Subcutaneous adipose tissue (tissue), 4 donors: ENCODE results near the gene ZBTB7A. TPM values are rescaled to one million over a fixed set of nuclear protein-coding genes. Genes with fewer than 3 reads are reported as not detected.

Experiments
- total RNA-seq, 4 donors: library from RNA; depleted of rRNA; stranded (reverse); fragments of >200 nt; gene quantifications; one replicate each; pipeline ENCODE4 v1.1.0, GENCODE V29; 2016
- TF ChIP-seq, protein P1 (sequence below): fragments of 450-650 bp; IDR thresholded peaks from one replicate; pipeline ENCODE4 v1.5.1; 2016; ENCODE audit warnings: low read depth, mild to moderate bottlenecking, control low read depth, antibody characterized with exemption, moderate library complexity

Gene ZBTB7A
- total RNA-seq, 4 donors from 2014 or later: 14.2 to 63.9 (median 28.7) TPM

DNA sequence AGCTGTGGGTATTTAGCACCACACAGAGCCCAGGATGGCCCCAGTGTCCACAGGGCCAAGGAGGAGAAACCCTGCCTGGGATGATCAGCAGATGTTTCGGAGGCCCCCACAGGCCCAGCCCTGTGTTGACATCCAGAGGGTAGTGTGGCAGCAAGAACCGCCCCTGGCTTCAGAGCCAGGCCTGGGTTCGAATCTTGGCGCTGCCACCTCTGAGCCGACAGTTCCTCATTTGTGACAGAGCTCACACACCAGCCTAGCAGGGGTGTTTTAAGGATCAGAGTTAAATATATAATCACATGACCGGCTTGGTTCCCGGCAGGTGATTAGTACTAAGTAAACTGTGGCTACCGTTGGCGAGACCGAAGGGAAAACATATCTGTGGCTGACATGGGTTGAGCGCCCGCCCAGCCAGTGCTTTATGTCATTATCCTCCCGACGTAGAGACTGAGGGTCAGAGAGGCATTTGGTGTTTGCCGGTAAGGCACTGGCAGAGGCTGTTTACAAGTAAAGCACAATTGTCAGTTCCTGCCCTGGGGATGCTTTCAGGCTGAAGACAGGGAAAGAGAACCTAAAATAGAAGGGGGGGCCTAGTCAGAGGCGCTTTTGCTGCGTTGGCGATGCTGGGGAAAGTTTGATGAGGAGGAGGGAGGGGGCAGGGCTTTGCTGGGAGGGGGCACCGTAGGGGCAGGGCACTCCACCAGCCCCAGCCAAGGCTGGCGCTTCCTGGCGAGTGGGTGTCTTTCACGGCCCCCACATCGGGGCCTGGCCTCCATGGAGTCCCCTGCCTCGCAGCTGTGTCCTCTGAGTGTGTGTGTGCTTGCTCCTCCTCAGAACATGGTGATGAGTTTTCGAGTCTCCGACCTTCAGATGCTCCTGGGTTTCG is 54.4 kb downstream of the ZBTB7A start:
- TF ChIP-seq, protein P1, sequence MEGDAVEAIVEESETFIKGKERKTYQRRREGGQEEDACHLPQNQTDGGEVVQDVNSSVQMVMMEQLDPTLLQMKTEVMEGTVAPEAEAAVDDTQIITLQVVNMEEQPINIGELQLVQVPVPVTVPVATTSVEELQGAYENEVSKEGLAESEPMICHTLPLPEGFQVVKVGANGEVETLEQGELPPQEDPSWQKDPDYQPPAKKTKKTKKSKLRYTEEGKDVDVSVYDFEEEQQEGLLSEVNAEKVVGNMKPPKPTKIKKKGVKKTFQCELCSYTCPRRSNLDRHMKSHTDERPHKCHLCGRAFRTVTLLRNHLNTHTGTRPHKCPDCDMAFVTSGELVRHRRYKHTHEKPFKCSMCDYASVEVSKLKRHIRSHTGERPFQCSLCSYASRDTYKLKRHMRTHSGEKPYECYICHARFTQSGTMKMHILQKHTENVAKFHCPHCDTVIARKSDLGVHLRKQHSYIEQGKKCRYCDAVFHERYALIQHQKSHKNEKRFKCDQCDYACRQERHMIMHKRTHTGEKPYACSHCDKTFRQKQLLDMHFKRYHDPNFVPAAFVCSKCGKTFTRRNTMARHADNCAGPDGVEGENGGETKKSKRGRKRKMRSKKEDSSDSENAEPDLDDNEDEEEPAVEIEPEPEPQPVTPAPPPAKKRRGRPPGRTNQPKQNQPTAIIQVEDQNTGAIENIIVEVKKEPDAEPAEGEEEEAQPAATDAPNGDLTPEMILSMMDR: no peak

DNA sequence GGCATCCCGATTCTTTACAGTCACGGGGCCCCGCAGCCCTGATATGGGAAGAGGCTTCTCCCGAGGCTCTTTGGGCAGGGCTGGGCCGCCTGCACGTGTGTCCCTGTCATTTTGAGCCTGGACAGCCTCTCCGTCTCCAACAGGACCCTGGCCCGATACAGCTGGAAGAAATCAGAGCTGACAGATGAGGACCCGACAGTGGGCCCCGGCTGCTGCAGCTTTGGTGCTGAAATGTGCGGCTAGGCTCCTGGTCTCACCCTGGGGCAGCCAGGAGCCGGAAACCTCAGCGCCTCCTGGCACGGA is 55.9 kb downstream of the ZBTB7A start:
- TF ChIP-seq, protein P1: no peak

DNA sequence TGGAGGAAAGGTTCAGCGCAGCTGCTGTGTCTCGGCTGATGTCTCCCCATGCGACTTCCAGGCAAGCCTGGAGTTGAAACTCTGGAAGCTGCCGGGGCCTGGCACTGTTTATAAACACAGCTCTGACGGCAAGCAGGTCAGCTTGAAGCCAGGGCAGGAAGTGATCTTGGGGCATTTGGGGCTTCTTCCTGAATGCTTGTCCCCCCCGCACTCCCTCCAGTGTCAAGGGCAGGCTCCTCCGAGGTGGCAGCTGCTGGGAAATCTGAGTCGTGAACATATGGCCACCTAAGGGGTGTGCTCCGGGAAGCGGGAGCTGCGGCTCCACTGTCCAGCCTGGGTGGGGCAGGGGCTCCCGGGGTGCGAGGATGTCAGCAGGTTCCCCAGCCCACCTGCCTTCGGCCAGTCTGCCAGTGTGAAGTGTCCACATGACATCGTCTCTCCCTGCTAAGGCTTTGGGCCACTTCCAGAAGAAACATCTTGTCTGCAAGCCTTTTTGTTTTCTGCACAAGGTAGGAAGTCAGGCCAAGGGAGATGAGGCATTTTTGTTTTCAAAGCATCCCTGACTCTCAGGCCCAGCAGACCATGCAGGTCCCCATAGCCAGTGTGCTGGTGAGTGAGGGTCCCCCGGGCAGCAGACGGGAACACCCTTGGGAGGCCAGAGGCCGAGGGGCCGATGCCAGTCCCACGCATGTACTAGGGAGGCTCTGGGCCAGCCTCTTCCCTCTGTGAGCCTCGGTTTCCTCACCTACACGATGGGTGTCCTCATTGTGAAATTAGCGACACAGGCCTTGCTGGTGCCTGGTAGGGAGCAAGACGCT is 56.5 kb downstream of the ZBTB7A start:
- TF ChIP-seq, protein P1: no peak

DNA sequence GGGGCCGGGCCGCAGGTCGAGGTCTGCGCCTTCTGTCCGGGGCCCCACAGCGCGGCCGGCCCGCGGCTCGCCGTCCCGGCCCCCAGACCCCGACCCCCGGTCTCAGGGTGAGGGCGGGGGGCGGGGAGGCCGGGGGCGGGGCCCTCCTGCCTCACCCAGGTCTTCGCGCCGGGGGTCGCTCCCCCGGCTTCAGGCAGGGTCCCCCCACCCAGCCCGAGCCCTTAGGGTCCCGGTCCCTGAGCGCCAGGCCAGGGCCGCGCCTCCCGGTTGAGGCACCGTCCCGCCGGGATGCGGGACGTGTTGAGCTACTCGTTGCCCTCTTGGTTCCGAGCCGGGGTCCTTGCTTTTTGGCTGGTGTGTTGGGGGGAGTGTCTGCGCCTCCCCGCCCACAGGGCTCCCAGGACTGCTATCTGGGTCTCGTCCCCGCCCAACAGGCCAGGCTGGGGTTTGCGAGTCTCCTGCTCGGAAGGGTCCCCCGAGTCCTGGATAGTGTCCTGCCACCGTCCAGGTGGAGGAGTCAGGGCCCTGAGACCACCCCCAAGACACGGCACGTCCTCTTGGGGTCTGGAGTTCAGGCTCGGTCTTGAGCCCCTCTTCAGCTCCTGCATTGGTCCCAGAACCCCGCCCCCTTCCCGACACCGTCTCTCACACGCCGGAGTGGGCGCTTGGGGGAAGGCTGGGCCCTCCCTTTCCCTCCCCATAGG is 58.7 kb downstream of the ZBTB7A start:
- TF ChIP-seq, protein P1: no peak

DNA sequence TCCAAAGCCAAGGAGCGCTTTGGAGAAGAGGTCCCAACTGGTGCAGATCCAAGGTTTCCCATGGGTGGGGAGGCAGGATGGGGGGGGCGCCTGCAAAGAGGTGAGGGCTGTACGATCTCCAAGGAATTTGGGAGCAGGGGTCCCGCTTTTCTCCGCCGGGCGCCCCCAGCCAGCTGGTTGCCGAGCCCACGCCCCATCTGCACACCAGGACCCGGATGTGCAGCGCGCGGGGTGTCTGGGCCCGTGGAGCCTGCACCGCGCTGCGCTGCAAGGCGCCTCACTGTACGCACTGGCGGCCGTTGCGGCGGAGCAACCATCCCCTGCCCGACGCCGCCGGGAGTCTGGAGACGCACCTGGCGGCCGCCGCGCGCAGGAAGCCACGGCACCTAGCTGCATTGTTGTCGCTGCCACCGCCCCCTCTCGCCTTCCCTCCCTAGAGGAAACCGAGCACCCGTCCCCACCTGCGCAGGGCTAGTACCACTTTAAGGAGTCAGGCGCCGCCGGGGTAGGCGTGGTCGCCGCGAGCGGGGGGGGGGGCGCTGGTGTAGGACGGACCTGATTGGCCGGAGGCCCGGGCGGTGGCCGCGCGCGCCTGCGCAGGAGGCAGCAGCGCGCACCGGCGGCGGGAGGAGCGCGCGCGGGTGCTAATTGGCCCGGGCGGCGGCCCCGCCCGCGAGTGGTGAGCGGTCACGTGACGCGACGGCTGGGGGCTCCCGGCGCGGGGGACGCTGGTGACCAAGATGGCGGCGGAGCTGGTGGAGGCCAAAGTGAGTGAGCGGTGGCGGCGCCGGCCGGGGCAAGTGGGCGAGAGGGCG is 59.5 kb downstream of the ZBTB7A start, which contains the start of gene PIAS4:
Gene PIAS4, plus strand, starts transcription at position 716 of the 815 bp plus-strand sequence. Its CDS starts 25 bp downstream, at position 741.
- TF ChIP-seq, protein P1: no peak

DNA sequence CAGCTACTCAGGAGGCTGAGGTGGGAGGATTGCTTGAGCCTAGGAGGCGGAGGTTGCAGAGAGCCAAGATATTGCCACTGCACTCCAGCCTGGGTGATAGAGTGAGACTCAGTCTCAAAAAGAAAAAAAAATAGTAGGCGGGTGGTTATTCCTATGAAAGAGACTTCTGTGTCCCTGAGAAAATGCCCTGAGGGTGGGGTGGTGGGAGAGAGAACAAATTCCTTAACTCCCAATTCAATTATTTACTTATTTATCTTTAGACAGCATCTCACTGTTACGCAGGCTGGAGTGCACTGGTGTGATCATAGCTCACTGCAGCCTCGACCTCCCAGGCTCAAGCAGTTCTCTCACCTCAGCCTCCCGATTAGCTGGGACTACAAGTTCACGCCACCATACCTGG is 71.1 kb downstream of the ZBTB7A start:
- TF ChIP-seq, protein P1: no peak

Other genes with a start within 250 kb of the ZBTB7A start
- not detected for gene ZFR2, start 197.9 kb downstream of the ZBTB7A start, total RNA-seq
- not detected for gene ATCAY, start 186.2 kb downstream of the ZBTB7A start, total RNA-seq
- gene NMRK2, start 133.8 kb downstream of the ZBTB7A start, total RNA-seq: not detected
- 10 to 100 TPM; 25.4 to 68.8 (median 44.5) TPM for gene DAPK3, start 95.8 kb downstream of the ZBTB7A start, total RNA-seq
- 1,000 to 10,000 TPM in 3 of 4 donors, 100 to 1,000 TPM in 1; 784 to 3,342 (median 1,545) TPM for gene EEF2, start 81.4 kb downstream of the ZBTB7A start, total RNA-seq
- gene PIAS4, start 59.2 kb downstream of the ZBTB7A start, total RNA-seq: 10 to 100 TPM in 3 of 4 donors, 1 to 10 TPM in 1; 7.7 to 50.4 (median 16.1) TPM
- 10 to 100 TPM; 39.3 to 66.1 (median 56.3) TPM for gene MAP2K2, start 57.2 kb upstream of the ZBTB7A start, total RNA-seq
- gene CREB3L3, start 86.7 kb upstream of the ZBTB7A start, total RNA-seq: not detected
- gene SIRT6, start 115.7 kb upstream of the ZBTB7A start, total RNA-seq: 10 to 100 TPM; 12.6 to 28.3 (median 15.6) TPM
- 1 to 10 TPM in 2 of 4 donors, under 1 TPM in 2; 0.68 to 2.9 (median 1.6) TPM for gene ANKRD24, start 115.8 kb upstream of the ZBTB7A start, total RNA-seq
- gene EBI3, start 162.6 kb upstream of the ZBTB7A start, total RNA-seq: 10 to 100 TPM in 1 of 4 donors, 1 to 10 TPM in 3; 2.0 to 20.7 (median 8.0) TPM
- 10 to 100 TPM; 10.7 to 21.5 (median 17.5) TPM for gene YJU2, start 180.2 kb upstream of the ZBTB7A start, total RNA-seq
- not detected for gene SHD, start 212.4 kb upstream of the ZBTB7A start, total RNA-seq
- gene TMIGD2, start 235.5 kb upstream of the ZBTB7A start, total RNA-seq: under 1 TPM in 1 of 4 donors, not detected in 3; 0.34 TPM
- gene FSD1, start 237.7 kb upstream of the ZBTB7A start, total RNA-seq: not detected